GM18498 (cell line): ENCODE measurements around the gene CD38.
A peak's percentile ranks its signal among the peaks of the same experiment; 100 is the strongest.
"Not testable (repeated sequence)": the region's sequence is repeated elsewhere in the genome, so short reads cannot be mapped to it uniquely, and the experiment has no call there.

ENCODE experiments used
- ATAC-seq: cut with Tn5 transposase; IDR thresholded peaks from one replicate; pipeline ENCODE4 v1.9.1; 2021; ENCODE audit warnings: mild to moderate bottlenecking, moderate library complexity; ENCODE audit not compliant: unreplicated experiment

The CD38 gene

GRCh38 chr4:15758294-15758693, 19.8 kb upstream of the CD38 start:
- no peak for ATAC-seq

- ATAC-seq: not testable (repeated sequence)
Observed at GRCh38 chr4:15762460-15762859, 15.7 kb upstream of the CD38 start.

GRCh38 chr4:15765391-15765790, 12.7 kb upstream of the CD38 start:
- ATAC-seq: no peak

GRCh38 chr4:15765910-15766697, 12.0 kb upstream of the CD38 start:
- ATAC-seq: peak; percentile 76

GRCh38 chr4:15766821-15767220, 11.3 kb upstream of the CD38 start:
- no peak for ATAC-seq

GRCh38 chr4:15769202-15769601, 8.9 kb upstream of the CD38 start:
- no peak for ATAC-seq

GRCh38 chr4:15771216-15772058, 6.7 kb upstream of the CD38 start:
- peak; percentile 77 for ATAC-seq

GRCh38 chr4:15774020-15774420, 4.1 kb upstream of the CD38 start:
- ATAC-seq: no peak

GRCh38 chr4:15776871-15777648, 1.1 kb upstream of the CD38 start:
- no peak for ATAC-seq

GRCh38 chr4:15777697-15778288, 335 bp upstream of the CD38 start:
- ATAC-seq: no peak

GRCh38 chr4:15779306-15779705, 1.2 kb downstream of the CD38 start:
- ATAC-seq: no peak

- no peak for ATAC-seq
Observed at GRCh38 chr4:15779809-15780208, 1.7 kb downstream of the CD38 start.

GRCh38 chr4:15781427-15782095, 3.4 kb downstream of the CD38 start:
- ATAC-seq: peak; percentile 16

GRCh38 chr4:15783676-15784075, 5.5 kb downstream of the CD38 start:
- ATAC-seq: no peak

- peak; percentile 86 for ATAC-seq
Observed at GRCh38 chr4:15784959-15785634, 7.0 kb downstream of the CD38 start.

GRCh38 chr4:15786743-15787142, 8.6 kb downstream of the CD38 start:
- no peak for ATAC-seq

GRCh38 chr4:15792974-15793373, 14.8 kb downstream of the CD38 start:
- ATAC-seq: no peak

- ATAC-seq: no peak
Observed at GRCh38 chr4:15793506-15794363, 15.6 kb downstream of the CD38 start.

GRCh38 chr4:15794426-15794825, 16.3 kb downstream of the CD38 start:
- ATAC-seq: no peak
